ENCODE measurements around the gene GGT7. TPM values are rescaled to one million over a fixed set of nuclear protein-coding genes. Genes with fewer than 3 reads are reported as not detected.

The GGT7 gene
- total and polyA plus RNA-seq, 4 donors = 3.7 to 8.1 (median 6.0) TPM

DNA sequence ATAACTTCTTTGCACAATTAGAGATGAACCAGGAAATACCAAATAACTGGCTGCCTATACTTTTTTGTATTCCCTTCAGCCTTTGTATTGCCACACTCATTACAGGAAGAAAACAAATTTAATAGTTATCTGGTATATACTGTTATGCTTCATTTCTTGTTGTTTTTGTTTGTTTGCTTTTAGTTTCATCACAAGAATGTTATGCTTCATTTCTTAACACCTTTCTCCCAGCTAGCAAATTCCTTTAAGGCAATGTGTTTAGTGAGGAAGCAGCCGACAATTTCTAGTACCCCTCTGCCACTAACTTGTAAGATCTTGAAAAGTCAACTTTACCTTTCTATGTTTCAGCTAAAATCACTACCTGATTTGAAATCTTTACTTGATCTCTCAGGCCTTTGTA is 48.6 kb downstream of the GGT7 start:
- Histone ChIP-seq H3K9ac (ENCODE audit: low read depth in 1 of 2, low read length in 2 of 2) (peak overlapping the region; percentile 30 to 75), H3K27ac (ENCODE audit: low read depth in 1 of 2, low read length in 2 of 2) (peak overlapping the region; percentile 67 to 76), H3K4me3 (ENCODE audit: low read depth in 1 of 3, low read length in 3 of 3) (peak overlapping the region in 2 of 3 donors; percentile 99), H3K9me3 (ENCODE audit: control insufficient read depth in 4 of 4, low read length in 3 of 4) (no peaks in the 10 kb centered on the region), H3K27me3 (ENCODE audit: control insufficient read depth in 4 of 4, insufficient read depth in 4 of 4, low read length in 3 of 4) (no peaks in the 10 kb centered on the region), H3K36me3 (ENCODE audit: control insufficient read depth in 4 of 4, insufficient read depth in 3 of 4, low read depth in 1 of 4, low read length in 3 of 4) (no peaks in the 10 kb centered on the region), H3K4me1 (ENCODE audit: control insufficient read depth in 4 of 4, insufficient read depth in 4 of 4, low read length in 3 of 4) (peaks cover 5 to 29% (median 24%) of the 10 kb centered on the region in 4 donors)
- 18% methylated on average over 1 of the region's 1 CpG for WGBS
- TF ChIP-seq ZBTB33 (IDR thresholded peaks at IDR 0.05) (no peak), HNF4G (IDR thresholded peaks at IDR 0.05) (no peak), FOXA2 (IDR thresholded peaks at IDR 0.05) (no peak), SP1 (IDR thresholded peaks at IDR 0.05) (no peak), CTCF (IDR thresholded peaks at IDR 0.05; ENCODE audit: low read depth, low read length, missing input control) (no peak), REST (IDR thresholded peaks at IDR 0.05) (no peak), HNF4A (conservative IDR thresholded peaks at IDR 0.05) (no peak)
- TF ChIP-seq, protein P1, sequence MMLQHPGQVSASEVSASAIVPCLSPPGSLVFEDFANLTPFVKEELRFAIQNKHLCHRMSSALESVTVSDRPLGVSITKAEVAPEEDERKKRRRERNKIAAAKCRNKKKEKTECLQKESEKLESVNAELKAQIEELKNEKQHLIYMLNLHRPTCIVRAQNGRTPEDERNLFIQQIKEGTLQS (IDR thresholded peaks at IDR 0.05) = no peak
- no peak for DNase-seq (ENCODE audit: low spot score)

- peak; percentile 14 to 43 for TF ChIP-seq HNF4A (conservative IDR thresholded peaks at IDR 0.05)
- TF ChIP-seq NR2F2 (IDR thresholded peaks at IDR 0.05) = no peak
- peaks cover 9 to 28% (median 26%) of the 10 kb centered on the region in 4 donors for H3K4me1 ChIP-seq (ENCODE audit: control insufficient read depth in 4 of 4, insufficient read depth in 4 of 4, low read length in 3 of 4)
- H3K36me3 ChIP-seq (ENCODE audit: control insufficient read depth in 4 of 4, insufficient read depth in 3 of 4, low read depth in 1 of 4, low read length in 3 of 4) = no peaks in the 10 kb centered on the region
- H3K4me3 ChIP-seq (ENCODE audit: low read depth in 1 of 3, low read length in 3 of 3) = no peak overlapping the region
- H3K9ac ChIP-seq (ENCODE audit: low read depth in 1 of 2, low read length in 2 of 2) = no peak overlapping the region
- 54% methylated on average over 8 of the region's 8 CpGs for WGBS
- H3K27me3 ChIP-seq (ENCODE audit: control insufficient read depth in 4 of 4, insufficient read depth in 4 of 4, low read length in 3 of 4) = no peaks in the 10 kb centered on the region
- no peak for DNase-seq (ENCODE audit: low spot score)
- no peaks in the 10 kb centered on the region for H3K9me3 ChIP-seq (ENCODE audit: control insufficient read depth in 4 of 4, low read length in 3 of 4)
- H3K27ac ChIP-seq (ENCODE audit: low read depth in 1 of 2, low read length in 2 of 2) = no peak overlapping the region
These were observed 51.7 kb downstream of the GGT7 start for GRCh38 chr20:34820805-34821578.

All from liver (tissue), 9 donors.